Neuron (in vitro differentiated cells): ENCODE results near the gene SCUBE1.

Experiments used
- H2AFZ ChIP-seq: one replicate; pipeline ENCODE4 v1.6.1; 2013; ENCODE audit warnings: low read depth, mild to moderate bottlenecking, inconsistent platforms, low read length, moderate library complexity
- H3K27me3 ChIP-seq: one replicate; pipeline ENCODE4 v1.6.1; 2013; ENCODE audit warnings: low read length; ENCODE audit not compliant: insufficient read depth
- H3K36me3 ChIP-seq: one replicate; pipeline ENCODE4 v1.6.1; 2013; ENCODE audit warnings: low read length; ENCODE audit not compliant: insufficient read depth
- H3K4me1 ChIP-seq: one replicate; pipeline ENCODE4 v1.6.1; 2013; ENCODE audit warnings: low read length; ENCODE audit not compliant: insufficient read depth
- H3K4me3 ChIP-seq: 2 replicates; pipeline ENCODE4 v1.5.1; 2013; ENCODE audit warnings: mild to moderate bottlenecking, low read length, moderate library complexity
- H3K9me3 ChIP-seq: one replicate; pipeline ENCODE4 v1.6.1; 2013; ENCODE audit warnings: low read length

Gene SCUBE1

DNA sequence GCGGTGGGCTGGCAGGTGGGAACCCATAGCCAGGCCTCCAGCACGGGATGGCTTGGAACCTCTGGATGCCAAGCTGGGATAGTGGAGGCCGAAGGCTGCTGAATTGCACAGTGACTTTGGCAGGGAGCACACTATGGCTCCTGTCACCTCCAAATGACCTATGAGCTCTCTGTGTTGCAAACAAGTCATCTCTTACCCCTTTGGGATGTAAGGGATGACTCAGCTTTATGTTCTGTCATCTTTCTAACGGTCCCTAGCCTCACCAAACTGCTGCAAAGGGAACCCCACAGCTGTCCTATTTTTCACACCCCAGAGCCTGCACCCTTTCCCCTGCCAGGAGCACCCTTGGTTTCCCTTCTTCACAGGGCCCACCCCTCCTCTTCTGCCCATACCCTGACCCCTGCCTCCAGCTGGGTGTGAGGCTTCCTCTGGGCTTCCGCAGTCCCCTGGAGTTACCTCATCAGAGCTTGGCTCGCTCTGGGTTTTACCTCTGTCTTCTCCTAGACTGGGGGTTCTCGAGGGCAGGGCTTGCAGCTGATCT is 2.7 kb upstream of the SCUBE1 start:
- Histone ChIP-seq H3K4me1 (peaks cover 9% of the 10 kb centered on the region), H3K9me3 (no peaks in the 10 kb centered on the region), H3K4me3 (no peak overlapping the region), H2AFZ (no peak overlapping the region), H3K27me3 (peaks cover 36% of the 10 kb centered on the region), H3K36me3 (no peaks in the 10 kb centered on the region)

GRCh38 chr22:43345356-43345755 is 2.2 kb upstream of the SCUBE1 start:
- H3K4me3 ChIP-seq, result no peak overlapping the region
- peaks cover 9% of the 10 kb centered on the region for H3K4me1 ChIP-seq
- H3K9me3 ChIP-seq, result no peaks in the 10 kb centered on the region
- H3K36me3 ChIP-seq, result no peaks in the 10 kb centered on the region
- H3K27me3 ChIP-seq, result peaks cover 39% of the 10 kb centered on the region
- no peak overlapping the region for H2AFZ ChIP-seq

DNA sequence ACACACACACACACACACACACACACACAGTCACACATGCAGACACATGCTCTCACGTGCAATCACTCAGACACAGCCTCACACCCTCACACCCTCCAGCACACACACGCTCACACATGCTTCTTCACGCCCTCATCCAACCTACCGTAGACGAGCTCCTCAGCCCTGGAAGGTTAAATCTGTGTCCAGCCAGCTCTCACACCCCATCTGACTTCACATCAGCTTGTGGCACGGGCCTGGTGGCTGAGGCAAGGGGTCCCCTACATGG is 1.3 kb upstream of the SCUBE1 start:
- no peak overlapping the region for H2AFZ ChIP-seq
- no peaks in the 10 kb centered on the region for H3K36me3 ChIP-seq
- peaks cover 44% of the 10 kb centered on the region for H3K27me3 ChIP-seq
- H3K4me1 ChIP-seq, result peaks cover 9% of the 10 kb centered on the region
- H3K9me3 ChIP-seq, result no peaks in the 10 kb centered on the region
- H3K4me3 ChIP-seq, result no peak overlapping the region

DNA sequence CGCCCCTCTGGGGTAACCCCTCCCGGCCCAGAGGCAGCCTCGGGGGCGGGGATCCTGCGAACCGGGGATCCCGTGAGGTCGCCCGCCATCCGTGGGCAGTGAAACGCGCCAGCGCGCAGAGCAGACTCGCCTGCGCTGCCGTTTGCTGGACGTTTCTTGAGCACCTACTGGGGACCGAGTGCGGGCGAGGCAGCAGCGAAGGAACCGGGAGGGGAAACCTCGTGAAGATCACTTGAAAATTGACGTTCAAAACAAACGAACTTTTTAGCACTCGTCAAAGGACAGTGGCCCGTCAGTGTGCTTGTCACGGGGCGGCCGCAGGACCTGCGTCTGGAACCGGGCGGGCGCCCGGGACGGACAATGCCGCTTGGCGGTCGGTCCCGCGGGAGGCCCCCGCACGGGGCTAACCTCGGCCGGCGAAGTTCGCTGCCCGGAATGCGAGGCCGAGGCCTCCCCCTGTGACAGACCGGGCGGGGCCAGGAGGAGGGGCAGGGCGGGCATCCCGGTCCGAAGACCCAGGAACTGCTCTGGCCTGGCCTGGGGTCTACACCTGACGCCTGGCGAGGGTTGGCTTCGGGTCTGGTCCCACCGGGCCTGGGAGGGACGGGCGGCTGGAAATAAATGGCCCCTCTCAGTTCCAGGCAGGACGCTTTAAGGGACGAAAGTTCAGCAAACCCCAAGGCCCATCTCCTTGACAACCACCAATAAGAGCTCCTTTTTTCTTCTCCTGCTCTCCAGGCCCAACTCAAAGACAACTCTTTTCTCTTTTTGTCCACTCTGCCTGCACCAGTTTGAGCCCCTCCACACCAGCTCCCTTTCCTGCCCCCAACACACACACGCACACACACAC is 723 bp upstream of the SCUBE1 start:
- H2AFZ ChIP-seq, result peak overlapping the region; percentile 47
- no peak overlapping the region for H3K4me3 ChIP-seq
- peaks cover 9% of the 10 kb centered on the region for H3K4me1 ChIP-seq
- no peaks in the 10 kb centered on the region for H3K9me3 ChIP-seq
- H3K36me3 ChIP-seq, result no peaks in the 10 kb centered on the region
- H3K27me3 ChIP-seq, result peaks cover 44% of the 10 kb centered on the region

DNA sequence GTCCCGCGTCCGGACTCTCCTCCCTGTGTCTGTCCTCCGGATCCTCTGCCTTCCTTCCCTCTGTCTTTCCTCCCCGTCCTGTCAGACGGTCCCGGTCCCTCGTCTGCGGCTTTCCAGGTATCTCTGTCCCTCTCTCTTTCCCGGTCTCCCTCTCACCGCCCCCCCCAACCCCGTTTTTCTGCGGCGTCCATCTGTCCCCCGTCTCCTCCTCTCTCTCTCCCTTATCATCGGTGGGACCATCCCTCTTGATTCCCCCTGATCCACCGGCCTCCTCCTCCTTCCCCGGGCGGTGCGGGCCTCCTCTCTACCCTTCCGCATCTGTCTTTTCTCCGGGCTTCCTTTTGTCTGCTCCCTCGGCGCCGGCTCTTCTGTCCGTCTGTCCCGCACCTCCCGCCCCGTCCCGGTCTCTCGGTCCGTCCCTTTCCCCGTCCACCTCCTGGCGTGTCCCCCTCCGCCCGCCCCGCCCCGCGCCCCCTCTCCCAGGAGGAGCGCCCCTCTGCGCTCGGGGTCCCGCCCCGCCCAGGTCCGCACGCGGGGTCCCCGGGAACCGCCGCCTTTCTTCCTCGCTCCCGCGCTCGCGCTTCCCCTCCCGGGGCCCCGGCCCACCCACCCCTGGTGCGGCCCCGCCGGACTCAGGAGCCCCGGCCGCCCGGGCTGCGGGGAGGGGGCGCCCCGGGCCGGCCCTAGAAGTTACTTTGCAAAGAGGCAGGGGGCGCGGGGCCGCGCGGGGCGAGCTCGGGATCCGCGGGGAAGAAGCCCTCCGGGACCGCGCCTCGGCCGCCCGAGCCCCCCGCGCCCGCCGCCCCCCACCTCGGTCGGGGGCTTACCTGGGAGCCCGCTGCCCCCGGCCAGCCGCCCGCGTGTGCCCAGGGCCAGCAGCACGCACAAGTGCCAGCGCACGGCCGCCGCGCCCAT is 568 bp downstream of the SCUBE1 start:
- no peak overlapping the region for H2AFZ ChIP-seq
- H3K4me3 ChIP-seq, result peak overlapping the region; percentile 24
- no peaks in the 10 kb centered on the region for H3K9me3 ChIP-seq
- H3K4me1 ChIP-seq, result peaks cover 9% of the 10 kb centered on the region
- H3K27me3 ChIP-seq, result peaks cover 44% of the 10 kb centered on the region
- no peaks in the 10 kb centered on the region for H3K36me3 ChIP-seq

- Histone ChIP-seq H3K9me3 (no peaks in the 10 kb centered on the region), H2AFZ (no peak overlapping the region), H3K27me3 (peaks cover 44% of the 10 kb centered on the region), H3K4me1 (peaks cover 9% of the 10 kb centered on the region), H3K4me3 (no peak overlapping the region), H3K36me3 (no peaks in the 10 kb centered on the region)
Observed at GRCh38 chr22:43341565-43341964, 1.6 kb downstream of the SCUBE1 start.

DNA sequence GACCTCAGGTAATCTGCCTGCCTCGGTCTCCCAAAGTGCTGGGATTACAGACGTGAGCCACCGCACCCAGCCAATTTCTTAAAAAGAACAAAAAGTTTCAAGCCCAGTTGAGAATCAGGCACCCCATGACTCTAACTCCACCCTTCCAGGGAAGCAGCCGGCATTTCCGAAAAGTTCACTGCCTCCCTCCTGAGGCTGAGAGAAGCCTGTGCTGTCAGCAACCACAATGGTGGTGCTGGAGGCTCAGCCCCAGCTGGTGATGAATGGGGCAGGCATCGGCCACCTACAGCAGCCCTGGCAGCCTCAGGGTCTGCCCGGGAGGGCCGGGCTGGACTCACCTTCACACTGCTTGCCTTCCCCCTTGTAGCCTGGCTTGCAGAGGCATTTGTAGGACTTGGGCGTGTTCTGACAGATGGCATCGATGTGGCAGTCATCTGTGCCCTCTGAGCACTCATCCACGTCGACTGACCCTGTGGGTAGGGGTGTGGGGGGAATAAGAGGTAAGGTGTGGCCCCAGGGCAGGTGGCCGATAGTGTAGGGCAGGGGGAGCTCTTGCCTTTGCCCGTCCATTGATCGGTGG is 4.3 kb downstream of the SCUBE1 start:
- no peaks in the 10 kb centered on the region for H3K36me3 ChIP-seq
- no peak overlapping the region for H2AFZ ChIP-seq
- peaks cover 29% of the 10 kb centered on the region for H3K27me3 ChIP-seq
- no peaks in the 10 kb centered on the region for H3K9me3 ChIP-seq
- no peaks in the 10 kb centered on the region for H3K4me1 ChIP-seq
- H3K4me3 ChIP-seq, result no peak overlapping the region

DNA sequence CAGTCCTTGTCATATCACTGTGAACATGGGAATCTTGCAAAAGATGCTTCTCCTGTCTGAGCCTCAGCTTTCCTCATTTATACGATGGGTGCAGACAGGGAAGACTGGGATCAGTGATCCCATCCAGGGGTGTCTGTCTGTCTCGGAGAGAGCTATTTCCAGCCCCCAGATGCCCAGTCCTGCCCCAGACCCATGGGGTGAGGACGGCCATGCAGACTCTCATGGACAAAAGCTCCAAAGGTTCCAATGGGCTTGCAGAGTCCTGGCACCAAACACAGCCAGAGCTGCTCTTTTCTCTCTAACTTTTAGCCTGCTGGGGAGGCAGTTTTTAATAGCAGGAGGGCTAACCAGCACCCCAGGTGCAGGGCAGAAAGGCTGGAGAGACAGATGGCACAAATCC is 5.2 kb downstream of the SCUBE1 start:
- H3K9me3 ChIP-seq, result no peaks in the 10 kb centered on the region
- peaks cover 25% of the 10 kb centered on the region for H3K27me3 ChIP-seq
- no peaks in the 10 kb centered on the region for H3K36me3 ChIP-seq
- H2AFZ ChIP-seq, result no peak overlapping the region
- no peak overlapping the region for H3K4me3 ChIP-seq
- H3K4me1 ChIP-seq, result no peaks in the 10 kb centered on the region

DNA sequence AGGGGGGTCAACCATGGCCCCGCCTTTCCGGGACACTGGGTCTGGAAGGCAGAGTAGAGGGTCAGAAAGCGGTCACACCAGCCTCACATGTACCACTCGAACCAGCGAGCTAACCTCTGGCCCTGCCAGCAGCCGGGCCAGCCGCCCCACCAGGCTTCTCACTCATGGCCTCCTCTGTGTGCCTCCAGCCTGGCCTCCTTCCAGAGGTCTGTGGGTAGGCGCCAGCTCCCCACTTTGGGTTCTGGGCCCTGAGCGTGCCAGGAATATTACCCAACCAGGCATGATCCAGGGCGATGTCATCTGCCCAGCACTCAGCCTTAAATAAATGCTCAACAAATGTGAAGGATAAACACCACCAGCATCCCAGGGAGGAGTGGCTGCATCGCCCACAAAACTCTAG is 5.8 kb downstream of the SCUBE1 start:
- H3K4me1 ChIP-seq, result no peaks in the 10 kb centered on the region
- no peak overlapping the region for H2AFZ ChIP-seq
- no peak overlapping the region for H3K4me3 ChIP-seq
- H3K27me3 ChIP-seq, result peaks cover 24% of the 10 kb centered on the region
- no peaks in the 10 kb centered on the region for H3K9me3 ChIP-seq
- H3K36me3 ChIP-seq, result no peaks in the 10 kb centered on the region

GRCh38 chr22:43334378-43334777 is 8.8 kb downstream of the SCUBE1 start:
- Histone ChIP-seq H3K36me3 (no peaks in the 10 kb centered on the region), H3K27me3 (peaks cover 2% of the 10 kb centered on the region), H3K4me1 (peaks cover 7% of the 10 kb centered on the region), H3K4me3 (no peak overlapping the region), H2AFZ (no peak overlapping the region), H3K9me3 (no peaks in the 10 kb centered on the region)

DNA sequence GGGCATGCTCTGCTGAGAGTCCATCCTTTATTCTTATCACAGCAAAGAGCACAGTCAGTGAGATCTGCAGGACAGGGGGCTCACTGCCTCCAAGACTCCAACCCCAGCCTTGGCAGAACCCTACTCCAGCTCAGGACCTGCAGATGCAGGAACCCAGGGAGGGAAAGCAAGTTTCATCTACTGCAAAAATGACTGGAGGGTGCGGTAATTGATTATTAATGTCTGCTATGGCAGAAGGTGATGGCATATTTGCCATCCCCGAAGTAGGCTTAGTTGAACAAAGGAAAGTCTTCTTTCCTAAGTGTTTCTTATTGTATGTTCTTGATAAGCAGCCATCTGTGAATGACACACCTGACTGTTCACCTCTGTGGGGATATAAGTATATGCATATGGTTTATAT is 9.2 kb downstream of the SCUBE1 start:
- peaks cover 2% of the 10 kb centered on the region for H3K27me3 ChIP-seq
- no peak overlapping the region for H2AFZ ChIP-seq
- peaks cover 9% of the 10 kb centered on the region for H3K4me1 ChIP-seq
- H3K9me3 ChIP-seq, result no peaks in the 10 kb centered on the region
- H3K4me3 ChIP-seq, result no peak overlapping the region
- H3K36me3 ChIP-seq, result no peaks in the 10 kb centered on the region

DNA sequence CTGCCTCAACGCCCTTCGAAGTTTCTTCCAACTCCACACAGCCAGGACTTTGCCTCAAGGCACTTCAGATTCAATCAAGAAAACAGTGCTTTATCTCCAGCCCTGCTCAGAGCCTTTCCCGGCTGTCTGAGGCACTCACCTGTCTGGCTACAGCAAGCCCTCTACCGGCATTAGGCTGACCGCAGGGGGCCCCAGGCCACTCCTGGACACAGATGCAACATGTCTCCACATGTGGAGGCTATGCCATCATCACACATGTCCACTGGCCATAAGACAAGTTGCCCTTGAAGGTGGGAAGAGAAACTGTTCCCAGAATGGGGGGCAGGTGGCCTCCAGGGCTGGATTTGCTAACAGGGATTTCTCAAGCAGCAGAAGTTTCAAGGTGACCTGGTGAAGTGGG is 10.0 kb downstream of the SCUBE1 start:
- Histone ChIP-seq H2AFZ (no peak overlapping the region), H3K36me3 (no peaks in the 10 kb centered on the region), H3K4me3 (no peak overlapping the region), H3K4me1 (peaks cover 9% of the 10 kb centered on the region), H3K9me3 (no peaks in the 10 kb centered on the region), H3K27me3 (peaks cover 2% of the 10 kb centered on the region)

DNA sequence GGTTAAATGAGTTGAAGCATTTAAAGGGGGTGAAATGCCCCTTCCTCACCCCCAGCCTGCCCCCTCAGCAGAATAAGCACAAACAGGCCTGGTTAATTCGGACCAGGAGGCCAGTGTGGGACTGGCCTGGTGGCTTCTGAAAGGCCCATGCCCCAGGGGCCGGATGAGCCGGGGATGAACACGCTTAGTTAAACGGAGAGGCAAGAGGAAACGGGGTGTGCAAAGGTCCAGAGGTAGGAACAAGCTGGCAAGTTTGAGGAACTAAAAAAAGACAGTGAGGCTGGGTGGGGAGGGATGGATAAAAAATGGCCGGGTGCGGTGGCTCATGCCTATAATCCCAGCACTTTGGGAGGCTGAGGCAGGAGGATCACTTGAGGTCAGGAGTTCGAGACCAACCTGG is 11.5 kb downstream of the SCUBE1 start:
- Histone ChIP-seq H3K36me3 (no peaks in the 10 kb centered on the region), H3K4me3 (no peak overlapping the region), H3K4me1 (peaks cover 10% of the 10 kb centered on the region), H3K27me3 (peaks cover 2% of the 10 kb centered on the region), H2AFZ (no peak overlapping the region), H3K9me3 (no peaks in the 10 kb centered on the region)
